Panc1 (cell line): Measurements from ENCODE around the gene RHPN2.

Experiments
- CTCF ChIP-seq: fragments of 450-650 bp; IDR thresholded peaks from 2 replicates; pipeline ENCODE4 v1.5.1; 2017; ENCODE audit warnings: mild to moderate bottlenecking
- POLR2AphosphoS5 ChIP-seq: IDR thresholded peaks from 2 replicates; pipeline ENCODE4 v1.6.1; 2012; ENCODE audit warnings: mild to moderate bottlenecking, low read depth, low read length, moderate library complexity

- TF ChIP-seq CTCF (no peak), POLR2AphosphoS5 (no peak)
Observed at GRCh38 chr19:33047422-33047821, 17.3 kb downstream of the RHPN2 start.
